Mucosa of gallbladder (tissue), 1 donor: Measurements from ENCODE around the gene LRP1B. TPM values are rescaled to one million over a fixed set of nuclear protein-coding genes. Genes with fewer than 3 reads are reported as not detected.
"Not testable (repeated sequence)": the region's sequence is repeated elsewhere in the genome, so short reads cannot be mapped to it uniquely, and the experiment has no call there.

Experiments
- DNase-seq: peaks from one replicate; pipeline ENCODE4 v3.0.0-alpha.2; 2020; ENCODE audit warnings: low spot score
- total RNA-seq: library from RNA; stranded (reverse); gene quantifications from one replicate; pipeline ENCODE4 v1.2.1, GENCODE V29; 2021
- donor health status: DM: no; HTN: no; CAD: no.

Gene LRP1B
- total RNA-seq, 1 donor from 2014 or later = 0.26 TPM

DNA sequence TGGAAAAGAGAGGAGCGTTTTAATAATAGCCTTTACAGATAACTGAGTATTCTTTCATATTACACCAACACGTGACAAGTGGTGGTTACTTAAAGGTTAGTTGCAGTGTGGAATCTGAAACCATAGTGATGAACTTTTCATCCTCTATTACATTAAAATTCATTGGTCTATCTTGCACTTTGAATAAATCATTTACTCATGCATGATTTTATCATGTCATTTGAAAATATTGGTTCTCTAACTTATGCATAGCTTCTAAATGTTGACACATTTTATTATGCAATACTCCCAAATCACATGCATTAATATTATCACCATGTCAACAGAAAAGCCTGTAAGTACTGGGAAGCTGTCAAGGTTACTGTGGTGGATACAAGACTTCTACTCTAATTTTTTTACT lies 1432.2 kb downstream of the LRP1B start:
- DNase-seq = no peak

DNA sequence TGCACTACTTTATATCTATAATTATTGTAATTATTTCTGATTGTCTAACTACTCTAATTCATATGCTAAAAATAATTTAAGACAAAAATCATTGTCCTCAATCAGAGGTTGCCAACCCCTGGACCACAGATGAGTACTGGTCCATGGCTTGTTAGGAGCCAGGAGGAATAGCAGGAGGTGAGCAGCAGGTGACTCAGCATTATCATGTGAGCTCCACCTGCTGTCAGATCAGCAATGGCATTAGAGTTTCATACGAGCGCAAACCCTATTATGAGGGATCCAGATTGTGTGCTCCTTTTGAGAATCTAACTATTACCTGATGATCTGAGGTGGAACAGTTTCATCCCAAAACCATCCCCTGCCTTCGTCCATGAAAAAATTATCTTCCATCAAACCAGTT lies 1434.4 kb downstream of the LRP1B start:
- no peak for DNase-seq

GRCh38 chr2:140695155-140695554 lies 1435.7 kb downstream of the LRP1B start:
- no peak for DNase-seq

GRCh38 chr2:140687825-140688224 lies 1443.0 kb downstream of the LRP1B start:
- DNase-seq = no peak

GRCh38 chr2:140683658-140684057 lies 1447.2 kb downstream of the LRP1B start:
- no peak for DNase-seq

- no peak for DNase-seq
Observed at GRCh38 chr2:140680862-140681261, 1450.0 kb downstream of the LRP1B start.

DNA sequence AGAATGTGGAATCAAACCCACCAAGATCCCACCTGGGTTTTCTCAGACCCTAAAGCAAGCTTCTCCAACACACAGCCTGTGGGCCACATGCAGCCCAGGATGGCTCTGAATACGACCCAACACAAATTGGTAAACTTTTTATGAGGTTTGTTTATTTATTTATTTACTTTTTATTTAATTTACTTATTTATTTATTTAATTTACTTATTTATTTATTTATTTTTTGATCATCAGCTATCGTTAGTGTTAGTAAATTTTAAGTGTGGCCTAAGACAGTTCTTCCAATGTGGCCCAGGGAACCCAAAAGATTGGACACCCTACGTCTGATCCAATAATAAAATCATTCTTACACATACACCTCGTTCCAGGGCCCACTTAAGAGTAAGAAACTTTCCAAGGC lies 1451.1 kb downstream of the LRP1B start:
- no peak for DNase-seq

DNA sequence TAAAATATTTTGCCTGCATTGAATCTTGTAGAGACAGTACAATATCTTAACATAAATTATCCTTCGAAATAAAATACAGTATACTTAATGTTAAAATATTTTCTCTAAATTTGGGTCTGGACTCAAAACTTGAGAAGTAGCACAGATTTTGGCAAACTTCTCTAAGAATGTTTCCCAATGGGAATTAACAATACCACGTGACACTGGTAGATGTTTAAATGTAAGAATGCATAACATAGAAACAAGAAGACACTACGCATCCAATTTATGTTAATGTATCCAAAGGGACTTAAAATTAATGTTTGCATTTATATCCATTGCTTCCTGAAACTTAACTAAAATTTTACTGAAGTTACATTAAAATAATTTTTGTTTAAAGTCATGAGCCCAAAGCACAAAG lies 1460.9 kb downstream of the LRP1B start:
- no peak for DNase-seq

DNA sequence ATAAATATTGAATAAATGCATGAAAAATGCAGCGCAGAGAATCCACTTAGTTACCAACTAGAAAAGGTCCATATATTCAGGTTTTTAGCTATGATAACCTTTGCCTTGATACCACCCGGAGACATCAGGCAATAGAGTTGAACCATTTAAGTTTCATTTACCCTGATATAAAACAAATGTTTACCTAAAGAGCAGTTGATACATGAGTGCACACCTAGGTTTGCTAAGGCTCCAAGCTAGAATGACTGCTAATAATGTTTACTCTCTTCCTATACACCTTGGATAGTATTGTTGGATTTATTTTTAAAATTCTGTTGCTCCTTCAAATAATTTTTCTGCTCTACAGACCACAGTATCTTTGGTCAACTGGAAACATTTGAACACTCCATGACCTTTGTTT lies 1463.6 kb downstream of the LRP1B start:
- no peak for DNase-seq

DNA sequence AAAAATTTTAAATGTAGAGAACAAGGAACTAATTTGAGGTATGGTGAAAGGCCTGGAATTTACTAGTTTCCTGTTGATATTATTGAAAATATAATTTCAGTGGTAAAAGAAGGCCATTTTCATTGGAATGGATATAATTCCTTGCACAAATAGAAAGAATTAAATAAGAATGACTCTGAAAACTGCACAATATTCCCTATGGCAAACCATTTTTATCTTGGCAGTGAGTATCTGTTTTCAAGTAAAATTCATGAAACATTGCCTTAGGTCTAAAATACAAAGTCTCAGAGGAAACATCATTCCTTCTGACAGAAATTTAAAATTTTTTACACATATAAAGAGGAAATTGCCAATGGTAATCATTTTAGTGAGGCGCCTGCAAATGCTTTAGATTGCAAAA lies 1468.3 kb downstream of the LRP1B start:
- no peak for DNase-seq

DNA sequence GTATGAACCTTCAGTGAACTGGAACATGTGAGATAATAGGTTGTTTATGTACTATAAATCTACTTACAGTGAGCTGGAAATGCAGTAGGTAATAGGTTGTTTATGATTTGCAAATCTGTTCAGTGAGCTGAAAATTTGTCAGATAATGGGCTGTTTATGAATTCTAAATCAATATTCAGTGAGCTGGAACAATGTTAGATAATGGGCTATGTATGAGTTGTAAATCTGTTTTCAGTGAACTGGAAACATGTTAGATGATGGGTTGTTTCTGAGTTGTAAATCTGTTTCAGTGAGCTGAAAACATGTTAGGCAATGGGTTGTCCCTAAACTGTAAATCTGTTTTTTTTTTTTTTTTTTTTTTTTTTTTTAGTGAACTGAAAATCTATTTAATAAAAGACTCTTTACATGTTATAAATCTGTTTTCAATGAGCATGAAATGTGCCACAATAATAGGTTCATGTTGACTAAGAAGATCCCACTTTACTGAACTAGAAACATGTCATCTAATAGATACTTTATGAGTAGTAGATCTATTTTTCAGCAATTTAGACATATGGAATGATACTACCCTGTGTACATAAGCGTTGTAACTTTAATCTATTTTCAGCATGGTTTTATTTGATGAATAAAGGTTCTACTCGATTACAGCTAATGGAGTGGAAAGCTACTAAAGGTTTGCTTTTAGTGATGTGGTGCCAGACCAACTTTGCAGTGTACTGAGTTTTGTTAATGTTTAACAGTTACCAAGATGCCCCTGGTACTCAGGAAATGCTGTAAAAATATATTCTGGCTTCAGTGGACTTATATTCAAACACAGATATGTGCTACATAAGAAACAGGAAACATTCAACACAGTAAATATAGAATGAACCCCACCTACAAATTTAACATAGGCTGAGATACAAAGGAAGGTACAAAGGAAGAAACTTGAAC lies 1471.8 kb downstream of the LRP1B start:
- no peak for DNase-seq

- DNase-seq = no peak
Observed at GRCh38 chr2:140657657-140658056, 1473.2 kb downstream of the LRP1B start.

DNA sequence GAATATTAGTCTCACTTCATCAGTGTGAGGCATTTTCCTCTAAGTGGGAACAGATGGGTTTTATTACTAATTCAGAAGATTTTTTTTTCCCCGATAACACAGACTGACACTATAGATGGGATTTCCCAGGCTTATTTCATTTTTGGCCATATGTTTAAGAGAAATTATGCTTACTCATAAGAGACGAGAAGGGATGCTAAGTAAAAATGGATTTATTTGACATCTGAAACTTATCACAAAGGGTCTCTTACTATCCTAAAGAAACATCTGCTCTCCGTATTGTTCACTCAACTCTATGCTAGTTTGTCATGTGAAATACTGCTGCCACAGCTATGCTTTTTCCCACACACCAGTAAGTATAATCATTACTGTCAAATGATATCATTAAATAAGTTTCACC lies 1476.3 kb downstream of the LRP1B start:
- no peak for DNase-seq

DNA sequence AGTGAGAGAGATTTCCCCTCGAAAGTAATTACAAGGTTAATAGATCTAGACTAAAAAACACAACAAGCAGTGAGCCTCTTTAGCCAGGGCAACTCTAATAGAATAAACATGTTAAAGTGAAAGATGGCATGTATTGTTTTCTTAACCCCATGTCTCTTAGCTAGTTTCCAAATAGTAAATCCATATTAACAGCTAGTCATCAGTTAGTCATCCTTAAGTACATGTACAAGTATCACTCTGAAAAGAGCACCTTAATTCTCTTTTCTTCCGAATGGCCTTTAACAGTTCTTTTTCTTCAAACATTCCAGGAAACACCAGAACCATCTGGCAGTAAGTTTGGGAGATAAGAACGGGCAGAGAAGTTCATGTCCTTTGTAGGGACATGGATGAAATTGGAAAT lies 1480.0 kb downstream of the LRP1B start:
- no peak for DNase-seq

- not testable (repeated sequence) for DNase-seq
Observed at GRCh38 chr2:140650134-140650533, 1480.7 kb downstream of the LRP1B start.

DNA sequence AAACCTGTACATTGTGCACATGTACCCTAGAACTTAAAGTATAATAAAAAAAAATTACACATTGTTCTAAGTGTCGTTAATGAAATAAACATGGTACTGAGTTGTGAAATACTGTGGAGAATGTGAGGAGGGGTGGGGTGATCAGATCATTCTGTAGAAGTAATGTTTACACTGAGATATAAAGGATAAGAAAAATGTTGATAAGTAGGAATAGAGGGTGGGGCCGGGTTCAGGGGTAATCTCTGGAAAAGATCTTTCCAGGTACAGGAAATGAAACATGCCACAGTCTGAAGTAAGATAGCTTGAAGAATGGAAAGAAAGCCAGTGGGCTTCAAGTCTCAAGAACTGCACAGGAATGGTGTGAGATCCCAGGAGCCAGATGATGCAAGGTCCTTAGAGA lies 1482.4 kb downstream of the LRP1B start:
- DNase-seq = no peak

DNA sequence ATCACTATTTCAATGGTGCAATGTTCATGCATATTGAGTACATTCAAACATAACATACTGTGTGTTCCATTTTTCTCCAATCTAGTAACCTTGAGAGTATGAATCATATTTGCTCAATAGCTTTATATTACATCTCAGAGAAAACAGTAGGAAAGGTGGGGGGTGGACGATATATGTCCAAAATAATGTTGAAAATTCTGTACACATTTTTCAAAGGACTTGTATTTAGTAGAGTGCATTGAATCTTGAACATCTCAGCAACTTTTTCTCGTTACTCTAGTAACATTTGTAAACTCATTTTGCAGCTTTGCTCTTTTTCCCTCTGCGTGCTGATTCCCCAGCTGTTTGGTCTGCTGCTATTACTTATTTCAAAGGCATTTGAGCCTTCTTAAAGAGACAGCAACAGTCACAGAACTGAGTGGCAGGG lies 1487.0 kb downstream of the LRP1B start:
- DNase-seq = no peak

- no peak for DNase-seq
Observed at GRCh38 chr2:140641163-140641562, 1489.7 kb downstream of the LRP1B start.

GRCh38 chr2:140639628-140640027 lies 1491.2 kb downstream of the LRP1B start:
- DNase-seq = no peak

GRCh38 chr2:140630557-140630956 lies 1500.3 kb downstream of the LRP1B start:
- no peak for DNase-seq

GRCh38 chr2:140627885-140628284 lies 1502.9 kb downstream of the LRP1B start:
- DNase-seq = no peak

- no peak for DNase-seq
Observed at GRCh38 chr2:140627136-140627535, 1503.7 kb downstream of the LRP1B start.

GRCh38 chr2:140624200-140624599 lies 1506.6 kb downstream of the LRP1B start:
- no peak for DNase-seq
